Left cardiac atrium (tissue), 4 donors: ENCODE measurements around the gene GABRR2. TPM values are rescaled to one million over a fixed set of nuclear protein-coding genes. Genes with fewer than 3 reads are reported as not detected.
"Not testable (repeated sequence)": the region's sequence is repeated elsewhere in the genome, so short reads cannot be mapped to it uniquely, and the experiment has no call there.

Experiments
- ATAC-seq, 2 donors: fragments of 200-7000 bp; cut with Tn5 transposase; one replicate each; pipeline ENCODE4 v1.9.1; 2020; ENCODE audit warnings: mild to moderate bottlenecking in 2 of 2, moderate library complexity in 2 of 2
- DNase-seq: peaks from one replicate; pipeline ENCODE4 v3.0.0-alpha.2; 2020
- intact Hi-C, 2 donors: fragments of 100-400 bp; cut with DNase I; formaldehyde crosslinking; loops; one replicate each; pipeline versions ENCODE4 v1.14.1 to v1.15.1; 2022 to 2023
- total RNA-seq, 2 donors: library from RNA; stranded (reverse); fragmentation: NEBNext Ultra II Directional; extraction: Animal tissue kit (Norgen Biotek cat#: 25700); gene quantifications; one replicate each; pipeline ENCODE4 v1.2.1, GENCODE V29; 2021
- donor health status: DM: no; HTN: yes; CAD: no.
- donor health status: DM: no; HTN: yes; CAD: no; lungs with severe emphysema.
- donor health status: DM: yes; HTN: yes; CAD: no.
- donor health status: Dilated cardiomyopathy.

The GABRR2 gene
- total RNA-seq, 2 donors from 2014 or later: 0.53 to 0.97 TPM

DNA sequence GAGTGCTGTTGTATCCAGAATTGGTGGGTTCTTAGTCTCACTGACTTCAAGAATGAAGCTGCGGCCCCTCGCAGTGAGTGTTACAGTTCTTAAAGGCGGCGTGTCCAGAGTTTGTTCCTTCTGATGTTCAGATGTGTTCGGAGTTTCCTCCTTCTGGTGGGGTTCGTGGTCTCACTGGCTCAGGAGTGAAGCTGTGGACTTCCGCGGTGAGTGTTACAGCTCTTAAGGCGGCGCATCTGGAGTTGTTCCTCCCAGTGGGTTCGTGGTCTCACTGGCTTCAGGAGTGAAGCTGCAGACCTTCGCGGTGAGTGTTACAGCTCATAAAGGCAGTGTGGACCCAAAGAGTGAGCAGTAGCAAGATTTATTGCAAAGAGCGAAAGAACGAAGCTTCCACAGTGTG lies 81.5 kb downstream of the GABRR2 start:
- DNase-seq, intact Hi-C loops, ATAC-seq: not testable (repeated sequence)

DNA sequence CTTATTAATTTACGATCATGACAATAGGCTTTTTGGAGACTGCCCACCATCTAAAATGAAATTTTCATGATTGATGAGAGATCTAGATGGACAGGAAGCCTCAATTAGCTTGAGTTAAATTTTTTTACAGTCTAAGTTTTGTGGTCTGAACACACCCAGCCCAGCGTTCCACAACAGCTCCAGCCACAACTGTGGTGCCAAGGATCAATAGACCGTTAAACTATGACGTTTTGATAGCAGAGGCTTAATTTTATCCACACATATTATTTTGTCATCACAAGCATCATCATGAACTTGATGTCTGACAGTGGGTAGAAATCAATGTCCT lies 92.4 kb downstream of the GABRR2 start:
- intact Hi-C loops: no loop called here
- ATAC-seq (no peak), DNase-seq (no peak)

DNA sequence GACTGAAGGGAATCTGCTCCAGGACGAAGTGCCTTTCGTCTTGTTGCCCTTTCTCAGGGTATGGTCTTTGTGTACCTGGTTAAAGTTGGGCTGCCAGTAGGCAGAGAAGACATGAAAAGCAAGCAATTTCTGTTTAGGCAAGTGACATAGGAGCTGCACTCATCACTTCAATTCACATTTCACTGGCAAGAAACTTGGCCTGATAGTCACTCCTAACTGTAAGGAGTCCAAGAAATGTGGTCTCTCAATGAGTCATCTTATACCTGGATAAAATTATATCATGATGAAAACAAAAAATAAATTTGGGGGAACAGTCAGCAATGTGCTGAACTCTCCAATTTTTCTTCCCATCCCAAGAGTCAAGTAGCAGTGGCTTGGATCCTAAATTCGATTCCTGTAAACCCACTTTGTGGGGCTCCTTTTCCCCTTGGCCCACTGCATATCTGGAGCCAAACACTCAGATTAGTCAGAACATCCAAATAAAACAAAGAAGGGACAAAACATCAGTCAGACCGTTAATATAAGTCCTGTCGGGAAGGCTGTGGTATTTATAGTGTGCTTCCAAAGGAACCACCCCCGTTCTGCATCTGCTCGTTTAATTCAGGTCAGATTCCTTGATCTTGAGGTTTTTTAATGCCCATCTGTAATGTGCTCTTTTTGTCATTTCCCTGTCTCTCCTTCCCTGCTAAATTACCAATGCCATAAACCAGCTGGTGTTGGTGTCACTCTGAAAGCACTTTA lies 93.0 kb downstream of the GABRR2 start:
- intact Hi-C loops: no loop called here
- ATAC-seq: peak in 1 of 2 donors; percentile 36
- DNase-seq: no peak

DNA sequence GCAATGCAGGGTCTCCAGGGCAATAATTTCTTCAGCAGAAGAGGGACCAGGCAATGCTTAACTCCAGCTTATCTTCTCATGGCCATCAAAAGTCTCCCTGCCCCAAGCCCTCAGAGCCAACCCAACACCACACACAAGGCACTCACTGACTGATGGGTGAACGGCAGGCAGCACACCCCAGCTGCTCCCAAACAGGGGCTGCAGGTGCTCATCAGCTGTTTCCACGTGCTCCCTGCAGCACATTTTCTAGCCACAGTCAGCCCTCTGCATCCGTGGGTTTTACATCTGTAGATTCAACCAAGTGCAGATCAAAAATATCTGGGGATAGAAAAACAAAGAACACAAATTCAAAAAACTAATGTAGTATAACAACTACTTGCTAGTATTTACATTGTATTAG lies 94.0 kb downstream of the GABRR2 start:
- no peak for ATAC-seq
- intact Hi-C loops: no loop called here
- no peak for DNase-seq

DNA sequence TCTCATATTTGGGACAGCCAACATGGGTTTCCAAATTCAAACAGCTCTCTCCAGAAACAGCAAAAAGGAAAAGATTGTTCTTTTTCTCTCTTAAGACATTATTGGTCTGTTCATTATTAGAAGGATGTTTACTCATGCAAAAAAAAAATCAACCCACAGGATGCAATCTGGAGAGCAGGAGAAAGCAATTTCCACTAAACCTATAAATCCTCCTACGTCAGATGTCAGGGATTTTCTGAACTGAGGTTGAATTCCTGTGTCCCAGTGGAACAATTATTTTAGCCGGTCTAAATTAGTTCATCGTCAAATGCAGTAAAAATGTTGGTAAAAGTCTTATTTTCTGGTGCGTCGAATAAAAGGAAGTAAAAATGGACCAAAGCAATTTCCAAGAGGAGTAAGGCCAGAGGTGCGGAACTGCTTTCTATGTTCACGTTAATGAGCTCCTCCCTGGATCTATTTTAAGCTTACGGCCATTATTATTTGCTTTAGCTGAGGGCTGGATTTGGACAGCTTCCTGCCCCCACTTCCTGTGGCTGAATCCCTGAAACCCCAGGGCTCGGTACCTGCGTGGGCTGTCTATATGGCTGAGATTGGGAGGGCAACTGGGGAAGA lies 97.7 kb downstream of the GABRR2 start, which contains the start of gene GABRR1:
GABRR1 (minus strand) TSS at position 60 of the 612 bp plus-strand sequence; CDS start at position 24, 36 bp downstream.
- ATAC-seq (no peak), DNase-seq (no peak)
- intact Hi-C loops: no loop called here

DNA sequence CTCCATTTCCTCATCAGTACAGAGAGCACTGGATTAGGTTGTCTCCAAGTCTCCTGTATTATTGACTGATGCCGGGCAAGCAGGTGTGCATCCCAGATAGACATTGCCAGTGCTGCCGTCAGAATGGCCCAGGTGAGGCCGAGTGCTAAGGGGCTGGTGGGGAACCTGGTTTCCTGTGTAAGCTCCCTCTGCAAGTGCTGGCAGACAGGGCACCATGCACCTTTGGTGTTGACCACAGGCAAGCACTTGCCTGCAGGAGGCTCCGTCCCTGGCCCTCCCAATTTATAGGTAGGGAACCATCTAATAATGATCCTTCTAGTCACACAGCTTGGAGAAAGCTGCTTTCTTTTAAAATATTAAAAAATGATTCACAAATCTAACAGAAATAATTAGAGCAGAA lies 98.7 kb downstream of the GABRR2 start:
- DNase-seq (no peak), ATAC-seq (no peak)
- intact Hi-C loops: no loop called here

DNA sequence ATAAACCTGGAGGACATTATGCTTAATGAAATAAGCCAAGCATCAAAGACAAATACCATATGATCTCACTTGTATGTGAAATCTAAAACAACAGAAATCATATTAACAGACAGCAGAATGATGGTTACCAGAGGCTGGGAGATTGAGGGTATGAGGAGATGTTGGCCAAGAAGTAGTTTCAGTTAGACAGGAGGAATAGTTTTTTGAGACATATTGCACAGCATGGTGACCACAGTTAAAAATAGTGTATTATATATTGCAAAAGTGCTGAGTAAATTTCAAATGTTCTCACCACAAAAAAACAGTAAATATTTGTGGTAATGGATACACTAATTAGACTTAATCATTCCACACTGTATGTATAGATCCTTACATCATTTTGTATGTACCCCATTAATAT lies 99.7 kb downstream of the GABRR2 start:
- ATAC-seq: no peak
- no peak for DNase-seq

DNA sequence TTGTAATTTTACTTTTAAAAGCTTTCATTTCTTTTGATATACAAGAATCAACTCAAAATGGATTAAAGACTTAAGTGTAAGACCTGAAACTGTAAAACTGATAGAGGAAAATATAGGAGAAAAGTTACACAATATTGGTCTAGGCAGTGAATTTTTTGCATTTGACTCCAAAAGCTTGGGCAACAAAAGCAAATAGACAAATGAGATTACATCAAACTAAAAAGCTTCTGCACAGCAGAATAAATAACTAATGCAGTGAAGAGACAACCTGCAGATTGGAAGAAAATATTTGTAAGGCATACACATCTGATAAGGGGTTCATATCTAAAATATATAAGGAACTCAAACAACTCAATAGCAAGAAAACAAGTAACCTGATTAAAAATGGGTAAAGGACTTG lies 100.9 kb downstream of the GABRR2 start:
- DNase-seq: no peak
- intact Hi-C loops: no loop called here
- ATAC-seq: no peak

More for the DNA sequence above, 99.7 kb downstream of the GABRR2 start:
- intact Hi-C loops: no loop called here

DNA sequence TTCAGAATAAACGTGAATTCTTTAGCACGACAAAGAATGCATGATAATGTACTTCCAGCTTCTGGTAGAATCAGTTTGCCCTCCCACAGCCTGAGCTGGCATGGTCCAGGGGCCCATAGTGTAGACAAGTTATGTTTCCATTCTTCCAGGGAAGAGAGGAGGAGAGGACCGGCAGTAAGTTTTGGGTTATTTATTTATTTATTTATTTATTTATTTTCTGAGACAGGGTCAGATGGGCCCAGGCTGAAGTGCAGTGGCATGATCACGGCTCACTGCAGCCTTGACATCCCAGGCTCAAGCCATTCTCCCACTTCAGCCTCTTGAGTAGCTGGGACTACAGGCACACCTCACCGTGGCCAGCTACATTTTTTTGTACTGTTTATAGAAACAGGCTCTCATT lies 102.6 kb downstream of the GABRR2 start:
- intact Hi-C loops: no loop called here
- DNase-seq (no peak), ATAC-seq (no peak)

DNA sequence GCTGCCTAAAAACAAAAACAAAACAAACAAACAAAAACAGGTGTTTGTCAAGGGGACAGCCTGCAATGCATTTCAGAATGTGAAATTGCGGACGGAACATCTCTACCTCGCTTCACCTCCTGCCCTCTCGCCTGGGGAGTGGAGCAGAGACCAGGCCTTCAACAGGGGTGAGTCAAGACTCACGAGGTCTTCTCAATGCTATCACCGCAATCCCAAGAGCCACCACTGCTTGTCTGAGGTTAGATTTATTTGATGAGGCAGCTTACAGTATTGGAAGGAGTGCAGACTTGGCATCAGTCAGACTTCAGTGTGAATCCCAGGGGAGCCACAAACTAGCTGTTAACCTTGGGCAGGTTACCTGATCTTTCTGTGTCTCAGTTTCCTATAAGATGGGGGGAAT lies 105.6 kb downstream of the GABRR2 start:
- intact Hi-C loops: no loop called here
- no peak for ATAC-seq
- no peak for DNase-seq

DNA sequence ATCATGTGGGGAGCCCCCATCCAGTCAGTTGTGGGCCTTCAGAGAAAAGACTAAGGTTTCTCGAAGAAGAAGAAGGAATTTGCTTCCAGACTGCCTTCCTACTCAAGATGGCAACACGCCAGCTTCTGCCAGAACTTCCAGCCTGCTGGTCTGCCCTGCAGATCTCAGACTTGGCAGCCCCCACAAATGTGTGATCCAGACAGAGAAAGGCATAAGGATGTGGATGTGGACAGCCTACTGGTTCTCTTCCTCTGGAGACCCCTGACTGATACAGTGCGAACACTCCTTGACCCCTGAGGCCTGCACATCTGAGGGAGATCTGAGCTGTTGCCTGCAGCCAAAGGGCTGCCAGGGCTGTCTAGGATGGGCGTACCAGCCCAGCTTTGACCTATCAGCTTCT lies 106.5 kb downstream of the GABRR2 start:
- intact Hi-C loops: no loop called here
- DNase-seq (no peak), ATAC-seq (no peak)

Other genes with a start within 250 kb of the GABRR2 start
- 100 to 1,000 TPM; 177 to 202 TPM for gene PNRC1, start 234.5 kb downstream of the GABRR2 start, total RNA-seq
- under 1 TPM; 0.09 to 0.65 TPM for gene SRSF12, start 197.2 kb downstream of the GABRR2 start, total RNA-seq
- gene PM20D2, start 169.2 kb downstream of the GABRR2 start, total RNA-seq: 10 to 100 TPM; 11.8 to 12.8 TPM
- not detected for gene GABRR1, start 97.9 kb downstream of the GABRR2 start, total RNA-seq
- gene UBE2J1, start 37.4 kb upstream of the GABRR2 start, total RNA-seq: 10 to 100 TPM; 15.6 to 26.1 TPM
- gene RRAGD, start 97.0 kb upstream of the GABRR2 start, total RNA-seq: 10 to 100 TPM; 89.5 to 99.6 TPM
- 10 to 100 TPM in 1 of 2 donors, 1 to 10 TPM in 1; 9.1 to 13.7 TPM for gene ANKRD6, start 117.9 kb upstream of the GABRR2 start, total RNA-seq